Lung (tissue), 12 donors: ENCODE measurements around the gene ATP8B1. TPM values are rescaled to one million over a fixed set of nuclear protein-coding genes. Genes with fewer than 3 reads are reported as not detected.

Source experiments
- ATAC-seq: fragments of 200-7000 bp; cut with Tn5 transposase; one replicate; pipeline ENCODE4 v1.9.1; 2020; ENCODE audit warnings: moderate number of reproducible peaks; ENCODE audit not compliant: insufficient read depth, low FRiP score
- DNase-seq, 3 donors: peaks; one replicate each; pipeline ENCODE4 v3.0.0-alpha.2; 2013 to 2017
- H3K27ac ChIP-seq, 2 donors: one replicate each; pipeline ENCODE4 v1.5.1; 2013; ENCODE audit warnings: mild to moderate bottlenecking in 2 of 2, moderate library complexity in 2 of 2, control low read depth in 1 of 2, inconsistent platforms in 1 of 2, low read depth in 1 of 2, low read length in 1 of 2
- H3K27me3 ChIP-seq, 3 donors: one replicate each; pipeline ENCODE4 v1.5.1; 2013; ENCODE audit warnings: low read length in 2 of 3; ENCODE audit not compliant: control insufficient read depth in 3 of 3, insufficient read depth in 3 of 3
- H3K36me3 ChIP-seq, 4 donors: one replicate each; pipeline ENCODE4 v1.5.1; 2013; ENCODE audit warnings: low read length in 4 of 4, mild to moderate bottlenecking in 1 of 4, moderate library complexity in 1 of 4; ENCODE audit not compliant: control insufficient read depth in 4 of 4, insufficient read depth in 4 of 4
- H3K4me1 ChIP-seq, 5 donors: one replicate each; pipeline ENCODE4 v1.5.1; 2013; ENCODE audit warnings: low read length in 5 of 5, mild to moderate bottlenecking in 2 of 5, moderate library complexity in 1 of 5; ENCODE audit not compliant: control insufficient read depth in 5 of 5, insufficient read depth in 5 of 5
- H3K4me3 ChIP-seq: one replicate; pipeline ENCODE4 v1.5.1; 2013; ENCODE audit warnings: mild to moderate bottlenecking, control low read depth, moderate library complexity
- H3K9ac ChIP-seq, 2 donors: one replicate each; pipeline ENCODE4 v1.5.1; 2013; ENCODE audit warnings: low read length in 2 of 2, control low read depth in 1 of 2; ENCODE audit not compliant: insufficient read depth in 1 of 2
- H3K9me3 ChIP-seq, 4 donors: one replicate each; pipeline ENCODE4 v1.5.1; 2013; ENCODE audit warnings: low read length in 3 of 4, mild to moderate bottlenecking in 1 of 4, moderate library complexity in 1 of 4; ENCODE audit not compliant: control insufficient read depth in 4 of 4, insufficient read depth in 3 of 4
- whole genome bisulfite sequencing, 2 donors: extraction: QIAGEN DNeasy Blood & Tissue Kit; methylation state at CpG; one replicate each; pipeline ENCODE4 v1.1.7; 2013; 5-methylcytosine and 5-hydroxymethylcytosine counted together
- polyA plus RNA-seq, 2 donors: library from polyadenylated mRNA; stranded (reverse); fragments of 200-250 nt; gene quantifications; one replicate each; pipeline ENCODE4 v1.2.1, GENCODE V29; 2013
- total RNA-seq, 2 donors: library from RNA; depleted of rRNA in 1 of 2; stranded (reverse); fragments of >200 nt in 1 of 2; gene quantifications; one replicate each; pipeline ENCODE4 v1.2.1, GENCODE V29; 2014 to 2021
- TF ChIP-seq, protein P1 (sequence below): IDR thresholded peaks from 2 replicates; pipeline ENCODE4 v1.5.1; 2012; ENCODE audit warnings: mild to moderate bottlenecking; ENCODE audit errors: control extremely low read depth, extremely low read depth
- donor health status: control.
- donor health status: control.
- donor health status: Bipolar disorder and iron deficiency.
- donor health status: healthy.
- donor health status: DM: yes; HTN: yes; CAD: no.

The ATP8B1 gene
- total and polyA plus RNA-seq, 4 donors, result 7.3 to 42.0 (median 18.2) TPM

- peaks cover 0 to 3% (median 0%) of the 10 kb centered on the region in 5 donors for H3K4me1 ChIP-seq
- no peaks in the 10 kb centered on the region for H3K27me3 ChIP-seq
- ATAC-seq, result no peak
- TF ChIP-seq, protein P1, sequence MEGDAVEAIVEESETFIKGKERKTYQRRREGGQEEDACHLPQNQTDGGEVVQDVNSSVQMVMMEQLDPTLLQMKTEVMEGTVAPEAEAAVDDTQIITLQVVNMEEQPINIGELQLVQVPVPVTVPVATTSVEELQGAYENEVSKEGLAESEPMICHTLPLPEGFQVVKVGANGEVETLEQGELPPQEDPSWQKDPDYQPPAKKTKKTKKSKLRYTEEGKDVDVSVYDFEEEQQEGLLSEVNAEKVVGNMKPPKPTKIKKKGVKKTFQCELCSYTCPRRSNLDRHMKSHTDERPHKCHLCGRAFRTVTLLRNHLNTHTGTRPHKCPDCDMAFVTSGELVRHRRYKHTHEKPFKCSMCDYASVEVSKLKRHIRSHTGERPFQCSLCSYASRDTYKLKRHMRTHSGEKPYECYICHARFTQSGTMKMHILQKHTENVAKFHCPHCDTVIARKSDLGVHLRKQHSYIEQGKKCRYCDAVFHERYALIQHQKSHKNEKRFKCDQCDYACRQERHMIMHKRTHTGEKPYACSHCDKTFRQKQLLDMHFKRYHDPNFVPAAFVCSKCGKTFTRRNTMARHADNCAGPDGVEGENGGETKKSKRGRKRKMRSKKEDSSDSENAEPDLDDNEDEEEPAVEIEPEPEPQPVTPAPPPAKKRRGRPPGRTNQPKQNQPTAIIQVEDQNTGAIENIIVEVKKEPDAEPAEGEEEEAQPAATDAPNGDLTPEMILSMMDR, result no peak
- H3K4me3 ChIP-seq, result no peak overlapping the region
- DNase-seq, result no peak
- WGBS, 2 donors, result 63 to 81% methylated on average over 2 of the region's 2 CpGs
- peaks cover 9 to 26% (median 14%) of the 10 kb centered on the region in 4 donors for H3K36me3 ChIP-seq
- H3K27ac ChIP-seq, result no peak overlapping the region
- H3K9ac ChIP-seq, result no peak overlapping the region
- peaks cover 0 to 5% (median 4%) of the 10 kb centered on the region in 4 donors for H3K9me3 ChIP-seq
These were observed 145.6 kb downstream of the ATP8B1 start for GRCh38 chr18:57657542-57657941.

- WGBS, 2 donors, result 89 to 93% methylated on average over 2 of the region's 2 CpGs
- H3K36me3 ChIP-seq, result peaks cover 9 to 23% (median 13%) of the 10 kb centered on the region in 4 donors
- TF ChIP-seq, protein P1, result no peak
- no peak overlapping the region for H3K9ac ChIP-seq
- peaks cover 0 to 3% (median 0%) of the 10 kb centered on the region in 5 donors for H3K4me1 ChIP-seq
- no peak overlapping the region for H3K4me3 ChIP-seq
- no peaks in the 10 kb centered on the region for H3K27me3 ChIP-seq
- DNase-seq (no peak), ATAC-seq (no peak)
- no peak overlapping the region for H3K27ac ChIP-seq
- H3K9me3 ChIP-seq, result peaks cover 0 to 5% (median 4%) of the 10 kb centered on the region in 4 donors
These were observed 147.4 kb downstream of the ATP8B1 start for GRCh38 chr18:57655740-57656139.

DNA sequence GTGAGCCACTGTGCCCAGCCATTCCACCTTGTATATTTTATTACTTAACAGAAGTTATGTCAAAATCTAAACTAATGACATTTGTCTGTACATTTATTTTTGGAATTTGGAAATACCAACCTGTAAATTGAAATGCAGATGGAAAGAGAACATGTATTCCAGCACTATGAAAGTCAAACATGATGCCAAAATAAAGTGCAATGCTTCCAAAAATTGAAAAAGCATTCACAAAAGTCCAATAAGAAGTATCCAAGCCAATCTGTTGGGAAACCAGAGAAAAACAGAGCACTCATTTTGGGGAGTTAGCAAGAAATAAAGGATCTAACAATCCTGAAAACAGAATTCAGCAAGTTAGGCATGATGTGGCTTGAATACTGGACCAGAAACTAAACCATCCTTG, 151.2 kb downstream of the ATP8B1 start:
- no peak overlapping the region for H3K4me3 ChIP-seq
- H3K4me1 ChIP-seq, result peaks cover 0 to 6% (median 0%) of the 10 kb centered on the region in 5 donors
- no peak for ATAC-seq
- H3K27ac ChIP-seq, result no peak overlapping the region
- H3K36me3 ChIP-seq, result peaks cover 9 to 20% (median 11%) of the 10 kb centered on the region in 4 donors
- no peak overlapping the region for H3K9ac ChIP-seq
- DNase-seq, result no peak
- H3K27me3 ChIP-seq, result no peaks in the 10 kb centered on the region
- TF ChIP-seq, protein P1, result no peak
- H3K9me3 ChIP-seq, result peaks cover 0 to 5% (median 4%) of the 10 kb centered on the region in 4 donors
